GF-D8 (cell line): ENCODE data around the gene UBASH3B.
A peak's percentile ranks its signal among the peaks of the same experiment; 100 is the strongest.

Experiments
- DNase-seq: peaks from one replicate; lab custom pipeline; 2025; lab: John Stamatoyannopoulos, UW

The UBASH3B gene

DNA sequence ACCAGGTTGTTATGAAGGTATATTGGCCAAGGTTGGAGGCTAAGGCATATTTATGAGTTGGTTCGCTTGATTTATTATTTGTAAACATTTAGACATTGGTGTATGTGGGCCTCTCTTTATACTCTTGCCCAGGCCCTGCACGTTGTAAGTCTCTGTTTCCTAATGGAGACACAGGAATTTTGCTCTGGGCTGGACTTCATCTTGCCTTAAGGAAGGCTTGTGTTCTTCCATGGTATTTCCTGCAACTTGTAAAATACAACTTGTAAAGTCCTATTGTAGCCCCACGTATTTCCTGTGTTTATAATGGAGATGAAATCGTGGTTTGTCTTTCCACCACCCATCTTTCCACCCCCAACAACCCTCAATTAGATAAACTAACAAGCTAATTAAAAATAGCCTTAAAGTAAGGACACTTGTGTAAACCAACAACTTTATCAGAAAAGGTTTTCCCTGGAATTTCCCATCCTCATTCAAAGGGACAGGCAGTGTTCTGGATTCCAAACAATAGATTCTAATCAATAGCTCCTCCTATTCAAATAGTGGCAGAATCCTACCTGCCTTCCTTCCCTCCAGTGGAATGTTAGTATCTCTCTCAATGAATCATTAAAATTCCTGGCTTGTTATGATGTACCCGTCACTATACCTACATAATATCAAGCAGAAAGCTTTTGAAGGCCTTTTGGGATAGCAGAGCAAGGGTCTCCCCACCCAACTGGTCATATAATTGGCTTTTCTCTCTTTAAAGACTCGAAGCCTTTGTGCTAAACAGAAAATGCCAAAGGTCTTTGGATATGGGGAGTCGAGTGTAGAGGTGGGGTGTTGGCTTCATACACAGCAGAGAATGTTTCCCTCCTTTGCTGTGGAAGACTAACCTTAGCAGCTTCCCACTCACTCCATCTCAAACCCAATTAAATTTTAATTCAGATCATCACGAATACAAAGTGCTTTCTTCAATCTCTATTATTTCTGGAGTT lies 77.1 kb downstream of the UBASH3B start:
- no peak for DNase-seq

- no peak for DNase-seq
Observed at GRCh38 chr11:122733318-122733717, 77.8 kb downstream of the UBASH3B start.

GRCh38 chr11:122734848-122735496 lies 79.5 kb downstream of the UBASH3B start:
- peak; percentile 67 for DNase-seq

DNA sequence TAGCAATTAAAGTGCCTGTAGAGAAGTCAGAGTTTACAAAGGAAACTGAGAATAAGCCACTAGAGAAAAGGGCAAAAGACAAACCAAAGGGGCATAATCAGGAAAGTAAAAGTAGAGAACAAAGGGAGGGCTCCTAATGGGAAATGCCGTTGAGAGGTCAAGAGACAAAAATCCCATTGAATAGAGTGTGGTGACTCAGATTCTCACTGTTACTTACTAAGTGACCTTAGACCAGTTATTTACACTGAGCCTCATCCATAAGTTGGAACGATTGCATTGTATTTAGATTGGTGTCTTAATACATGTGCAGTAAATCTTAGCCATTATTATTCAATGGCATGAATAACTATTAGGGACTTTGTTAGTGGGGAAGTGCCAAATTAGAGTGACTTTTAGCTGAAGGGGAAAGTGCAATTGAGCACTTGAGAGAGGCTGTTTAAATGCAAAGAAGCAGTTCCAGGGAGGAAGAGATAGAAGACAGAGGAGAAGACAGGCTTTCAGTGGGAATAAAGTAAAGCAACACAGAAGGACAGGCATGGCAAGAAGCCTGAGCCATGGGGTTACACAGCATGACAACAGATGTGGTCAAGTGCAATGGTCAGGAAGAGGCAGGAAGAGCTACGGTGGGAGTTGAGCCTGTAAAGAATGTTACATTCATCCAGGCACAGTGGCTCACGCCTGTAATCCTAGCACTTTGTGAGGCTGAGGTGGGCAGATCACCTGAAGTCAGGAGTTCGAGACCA lies 82.6 kb downstream of the UBASH3B start:
- DNase-seq = no peak

GRCh38 chr11:122741613-122742300 lies 86.2 kb downstream of the UBASH3B start:
- peak; percentile 100 for DNase-seq

DNA sequence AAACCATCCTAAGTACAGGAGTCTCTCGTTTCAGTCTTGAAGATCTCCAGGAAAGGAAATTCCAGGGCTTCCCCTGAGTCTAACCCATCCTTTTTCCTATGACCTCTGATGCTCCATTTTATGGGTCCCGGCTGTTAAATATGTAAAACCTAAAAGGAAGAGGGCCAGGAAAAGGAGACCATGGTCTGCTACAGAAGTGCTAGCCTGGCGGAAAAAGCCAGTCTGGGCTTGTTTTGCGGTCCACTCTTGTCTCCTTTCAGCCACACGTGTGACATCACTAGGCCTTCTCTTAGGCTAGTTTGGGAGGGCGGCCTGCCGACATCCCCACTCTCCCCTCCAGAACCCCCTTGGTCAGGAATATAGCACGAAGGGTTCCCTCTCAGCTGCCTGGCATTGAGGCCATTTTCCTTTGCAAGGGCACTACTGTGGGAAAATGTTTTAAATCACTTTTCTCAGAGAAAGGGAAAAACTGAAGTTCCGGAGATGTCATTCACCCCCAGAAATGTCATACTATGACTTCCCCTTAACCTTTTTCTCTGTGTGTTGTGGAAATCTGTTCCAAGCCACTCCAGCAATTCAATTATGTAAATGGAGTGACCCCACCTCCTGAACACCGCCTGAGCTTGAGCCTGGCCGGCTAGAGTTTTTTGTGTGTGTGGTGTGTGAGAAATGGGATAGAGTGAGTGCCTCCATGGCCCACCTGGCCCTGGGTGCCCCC lies 86.9 kb downstream of the UBASH3B start:
- peak; percentile 79 for DNase-seq

- no peak for DNase-seq
Observed at GRCh38 chr11:122743097-122743741, 87.7 kb downstream of the UBASH3B start.

GRCh38 chr11:122743949-122744348 lies 88.4 kb downstream of the UBASH3B start:
- peak; percentile 100 for DNase-seq

GRCh38 chr11:122744357-122744756 lies 88.8 kb downstream of the UBASH3B start:
- DNase-seq = no peak

GRCh38 chr11:122745111-122745510 lies 89.6 kb downstream of the UBASH3B start:
- DNase-seq = no peak

- DNase-seq = no peak
Observed at GRCh38 chr11:122746050-122746478, 90.5 kb downstream of the UBASH3B start.

- no peak for DNase-seq
Observed at GRCh38 chr11:122746611-122747244, 91.2 kb downstream of the UBASH3B start.

GRCh38 chr11:122747351-122747781 lies 91.8 kb downstream of the UBASH3B start:
- no peak for DNase-seq

DNA sequence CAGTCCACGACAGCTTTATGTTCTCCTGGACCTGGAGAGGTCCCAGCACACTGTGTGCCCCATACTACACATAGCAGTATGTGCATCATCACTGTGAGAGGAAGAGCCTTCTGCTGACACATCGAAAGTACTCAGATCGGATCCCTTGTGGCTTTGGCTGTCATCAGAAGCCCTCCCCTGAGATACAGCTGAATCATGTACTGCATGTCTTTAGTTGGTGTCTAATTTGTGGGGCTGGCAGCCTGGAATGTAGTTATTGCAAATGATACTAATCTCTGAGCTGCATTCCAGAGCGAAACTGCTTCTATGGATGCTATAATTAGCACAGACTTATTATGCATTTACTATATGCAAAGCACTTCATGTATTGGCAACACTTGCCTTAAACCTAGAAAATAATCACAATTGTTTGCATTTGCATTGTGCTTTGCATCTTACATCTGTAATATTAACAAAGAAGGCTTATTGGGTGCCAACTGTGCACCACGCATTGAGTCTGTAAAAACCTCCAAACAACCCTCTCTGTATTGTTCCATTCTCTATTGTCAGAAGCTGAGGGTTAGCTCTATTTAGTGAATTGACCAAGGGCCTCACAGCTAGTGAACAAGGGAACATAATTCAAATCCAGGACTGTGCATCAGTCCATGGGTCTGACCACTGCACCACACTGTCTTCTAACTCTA lies 93.6 kb downstream of the UBASH3B start:
- peak; percentile 87 for DNase-seq

DNA sequence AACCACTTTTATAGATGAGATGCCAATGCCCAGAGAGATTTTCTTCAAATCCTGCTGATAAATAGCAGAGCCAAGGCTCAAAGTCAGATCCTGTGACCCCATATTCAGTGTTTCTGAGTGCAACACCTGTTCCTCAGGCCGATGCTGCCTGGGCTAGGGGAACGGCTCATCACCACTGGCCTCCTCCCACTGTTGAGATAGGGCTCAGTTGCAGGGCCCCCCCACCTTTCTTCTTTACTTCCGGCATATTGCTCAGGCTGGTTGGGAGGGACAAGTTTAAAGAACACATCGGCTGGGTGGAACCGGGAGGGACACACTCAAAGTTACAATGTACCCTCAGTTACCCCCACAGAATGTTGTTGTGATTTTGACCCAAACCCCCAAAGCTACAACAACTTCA lies 94.5 kb downstream of the UBASH3B start:
- no peak for DNase-seq

DNA sequence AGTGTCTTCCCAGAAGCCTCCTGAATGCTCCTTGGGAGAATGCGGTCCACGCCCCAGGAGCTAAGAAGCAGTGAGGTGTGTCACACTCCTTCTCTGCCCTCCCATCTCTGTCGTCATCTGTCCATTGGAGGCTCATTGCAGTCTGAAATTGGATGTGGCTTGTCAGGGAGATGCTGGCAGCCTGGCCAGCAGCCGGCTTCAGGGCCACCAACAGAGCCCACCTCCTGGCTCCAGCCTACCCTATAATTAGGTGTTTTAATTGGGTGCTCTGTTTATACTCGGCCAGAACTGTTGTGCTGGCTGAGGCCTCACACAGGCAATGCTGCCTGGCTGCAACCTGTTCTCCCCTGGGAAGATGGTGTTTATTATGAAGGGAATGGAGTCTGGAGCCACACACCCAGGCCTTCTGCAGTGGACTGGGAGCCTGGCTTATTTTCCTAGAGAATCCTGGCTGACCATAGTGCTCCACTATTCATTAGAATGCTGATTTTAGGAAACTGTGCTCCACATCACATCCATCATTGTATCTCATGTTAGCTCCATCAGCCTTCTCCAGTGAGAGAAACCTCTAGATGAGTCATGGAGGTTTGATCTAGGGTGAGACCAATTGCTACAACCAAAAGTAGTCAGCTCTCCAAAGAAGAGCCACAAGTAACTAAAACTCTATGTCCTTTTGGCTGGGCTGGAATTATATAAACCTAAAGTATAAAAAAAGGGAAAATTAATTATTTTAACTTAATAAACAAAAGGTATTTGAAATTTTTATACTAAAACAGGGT lies 96.0 kb downstream of the UBASH3B start:
- DNase-seq = no peak

GRCh38 chr11:122754028-122754427 lies 98.5 kb downstream of the UBASH3B start:
- DNase-seq = no peak

DNA sequence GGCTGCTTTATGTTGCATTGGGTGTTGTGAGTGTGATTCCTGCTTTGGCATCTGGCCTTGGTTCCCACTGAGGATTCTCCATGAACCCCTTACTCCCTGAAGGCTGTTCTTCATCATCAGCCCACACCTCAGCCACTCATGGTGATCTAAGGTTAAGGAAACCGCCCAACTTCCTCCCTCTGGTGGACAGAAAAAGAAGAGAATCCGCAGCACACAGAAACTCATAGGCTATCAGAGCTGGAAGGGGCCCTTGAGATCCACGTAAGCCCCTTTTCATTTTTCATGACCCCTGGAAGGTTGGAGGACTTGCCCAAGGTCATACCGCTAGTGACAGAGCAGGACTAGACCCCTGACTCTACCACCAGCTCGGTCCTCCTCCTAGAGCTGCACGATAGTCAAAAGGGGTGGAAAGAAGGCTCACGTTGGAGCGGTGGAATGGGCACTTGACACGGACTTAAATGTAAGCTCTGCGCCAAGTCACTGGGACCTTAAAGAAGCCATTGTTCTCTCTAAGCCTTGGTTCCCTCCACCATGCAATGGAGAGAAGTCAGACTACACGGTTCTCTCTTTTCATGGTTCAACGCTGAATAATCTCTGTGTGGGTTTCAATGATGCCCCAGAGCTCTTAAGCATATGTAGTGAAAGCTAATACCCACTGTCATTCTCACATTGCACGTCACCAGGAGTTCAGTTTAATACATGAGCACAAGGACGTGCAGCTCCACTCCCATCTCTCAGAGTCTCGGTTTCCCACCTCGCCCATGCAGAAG lies 99.2 kb downstream of the UBASH3B start:
- peak; percentile 78 for DNase-seq
